IPS-18c (cell line): Measurements from ENCODE around the gene CCIN.

Source experiments
- H3K4me3 ChIP-seq: 2 replicates; pipeline ENCODE4 v1.7.0; 2013; ENCODE audit warnings: low read depth, mild to moderate bottlenecking, low read length, moderate library complexity; ENCODE audit not compliant: insufficient read depth
- H3K9me3 ChIP-seq: one replicate; pipeline ENCODE4 v1.6.1; 2013; ENCODE audit warnings: mild to moderate bottlenecking, low read length, moderate library complexity; ENCODE audit not compliant: control insufficient read depth, insufficient read depth

CCIN gene

DNA sequence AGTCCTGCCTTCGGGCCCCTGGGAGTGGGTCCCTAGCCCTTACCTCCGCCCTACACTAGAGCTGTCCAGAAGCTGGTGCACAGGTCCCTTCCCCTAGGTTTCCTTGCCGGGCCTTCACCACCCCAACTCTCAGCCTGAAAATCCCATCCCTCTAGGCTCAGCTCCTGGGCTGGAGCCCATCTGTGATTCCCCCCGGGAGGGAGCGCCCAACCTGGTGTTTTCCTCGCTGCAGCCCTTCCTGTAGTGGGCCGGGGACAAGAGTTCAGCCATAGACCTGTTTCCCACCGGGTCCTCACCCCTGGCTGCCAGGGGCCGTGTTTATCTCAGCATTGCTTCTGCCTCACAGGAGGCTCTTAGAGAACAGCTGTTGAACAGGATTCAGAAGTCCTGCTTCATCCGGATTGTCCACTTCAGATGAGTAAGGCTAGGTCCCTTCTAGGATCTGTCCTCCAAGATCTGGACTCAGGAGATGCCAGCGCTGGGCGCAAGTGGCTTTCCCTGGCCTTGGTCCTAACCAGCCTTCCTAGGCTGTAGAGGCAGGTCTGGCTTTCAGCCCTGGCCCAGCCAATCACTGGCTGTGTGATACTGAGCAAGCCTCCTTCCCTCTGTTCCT lies 31.7 kb upstream of the CCIN start:
- Histone ChIP-seq H3K9me3 (no peaks in the 10 kb centered on the region), H3K4me3 (peak overlapping the region; percentile 76)

DNA sequence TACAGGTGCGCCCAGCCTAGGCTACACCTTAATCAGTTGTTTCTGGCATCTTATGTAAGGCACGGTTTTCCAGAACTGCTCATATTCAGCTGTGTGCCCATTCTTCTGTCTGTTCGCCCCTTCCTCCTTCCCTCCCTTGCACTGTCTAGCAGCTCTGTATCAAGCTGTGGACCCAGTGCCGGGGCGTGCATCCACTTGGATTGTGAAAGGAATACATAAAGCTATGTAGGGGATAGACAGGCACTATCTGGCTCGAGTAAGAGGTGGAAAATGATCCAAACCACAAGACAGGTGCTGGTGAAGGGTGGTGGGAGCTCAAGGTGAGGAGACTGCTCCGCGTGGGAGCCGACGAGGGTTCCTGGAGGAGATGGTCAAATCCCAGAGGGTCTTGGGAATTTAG lies 30.7 kb upstream of the CCIN start:
- H3K4me3 ChIP-seq = no peak overlapping the region
- H3K9me3 ChIP-seq = no peaks in the 10 kb centered on the region

DNA sequence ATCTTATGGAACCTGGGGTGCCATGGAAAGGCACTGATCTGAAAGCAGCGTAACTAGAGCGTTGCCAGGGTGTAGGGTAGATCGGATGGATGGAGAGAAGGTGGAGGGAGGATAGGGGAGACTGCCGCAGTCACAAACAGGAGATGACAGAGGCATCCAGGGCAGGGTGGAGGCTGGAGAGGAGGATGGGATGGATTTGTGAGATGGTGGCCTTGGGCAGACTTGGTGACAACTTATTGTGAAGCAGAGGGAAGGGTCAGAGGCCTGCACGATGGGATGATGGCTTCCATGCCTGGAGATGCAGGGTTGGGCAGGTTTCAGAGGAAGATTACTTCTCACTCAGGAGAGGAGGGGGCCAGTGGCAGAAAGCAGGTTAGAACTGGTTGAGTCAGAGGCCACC lies 30.3 kb upstream of the CCIN start:
- Histone ChIP-seq H3K4me3 (no peak overlapping the region), H3K9me3 (no peaks in the 10 kb centered on the region)

DNA sequence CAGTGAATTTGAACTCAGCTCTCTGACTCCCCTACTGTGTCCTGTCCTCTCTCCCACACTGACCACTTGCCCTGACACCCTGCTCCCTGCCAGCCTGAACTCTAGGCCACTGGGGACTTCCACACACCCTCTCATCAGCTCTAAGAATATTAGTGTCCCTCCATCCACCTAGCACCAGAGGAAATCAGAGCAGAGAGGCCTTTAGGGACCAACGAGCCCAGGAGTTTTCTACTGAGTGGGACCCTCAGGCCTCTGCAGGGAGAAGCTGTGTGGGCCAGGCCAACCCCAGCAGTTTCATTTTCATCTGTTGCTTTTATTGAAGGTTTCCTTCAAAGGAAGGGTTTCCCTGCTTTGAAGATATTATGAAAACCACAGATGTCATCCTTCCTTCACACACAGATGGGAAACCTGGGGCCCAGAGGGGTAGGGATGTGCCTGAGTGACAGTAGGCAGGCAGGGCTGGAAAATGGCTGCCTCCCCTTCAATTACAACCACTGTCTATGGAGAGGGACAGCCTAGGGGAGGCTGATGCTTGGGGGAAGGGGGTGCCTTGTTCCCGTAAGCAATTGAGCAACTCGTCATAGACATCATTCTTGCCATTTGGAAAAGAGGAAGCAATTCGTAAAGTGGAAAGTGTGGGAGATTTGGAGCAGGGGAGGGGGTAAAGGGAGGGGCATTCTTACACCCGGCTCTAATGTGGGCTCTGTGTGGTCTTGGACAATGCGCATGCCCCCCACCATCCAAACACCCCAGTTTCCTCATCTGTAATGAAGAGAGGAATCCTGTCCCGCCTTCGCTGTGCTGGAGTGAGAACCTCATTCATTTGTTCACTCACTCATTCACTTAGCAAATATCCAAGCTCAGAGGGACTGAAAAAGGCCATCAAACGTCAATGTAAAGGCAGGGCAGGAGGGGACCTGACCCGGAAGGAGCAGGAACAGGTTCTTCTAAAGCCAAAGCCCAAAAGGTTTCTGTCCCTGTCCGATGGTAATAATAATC lies 28.8 kb upstream of the CCIN start:
- H3K4me3 ChIP-seq = no peak overlapping the region
- H3K9me3 ChIP-seq = peaks cover 3% of the 10 kb centered on the region

DNA sequence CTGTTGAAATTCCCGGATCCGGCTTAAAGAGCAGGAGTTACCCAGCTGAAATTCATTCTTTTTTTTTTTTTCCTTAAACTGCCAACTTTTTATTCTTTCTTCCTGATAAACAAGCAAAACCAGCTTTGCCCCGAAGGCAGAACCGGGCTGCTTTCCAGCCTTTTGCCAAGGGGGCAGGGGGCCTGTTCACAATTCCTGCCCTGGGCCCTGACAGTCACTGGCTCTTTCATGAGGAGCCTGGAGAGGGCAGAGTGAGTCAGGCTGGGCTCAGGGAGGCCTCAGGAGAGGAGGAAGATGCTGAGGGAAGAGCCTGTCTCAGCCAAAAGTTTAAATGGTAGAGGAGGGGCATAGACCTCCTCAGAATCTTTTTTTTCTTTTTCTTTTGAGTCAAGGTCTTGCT lies 27.9 kb upstream of the CCIN start:
- H3K4me3 ChIP-seq = no peak overlapping the region
- H3K9me3 ChIP-seq = peaks cover 3% of the 10 kb centered on the region

DNA sequence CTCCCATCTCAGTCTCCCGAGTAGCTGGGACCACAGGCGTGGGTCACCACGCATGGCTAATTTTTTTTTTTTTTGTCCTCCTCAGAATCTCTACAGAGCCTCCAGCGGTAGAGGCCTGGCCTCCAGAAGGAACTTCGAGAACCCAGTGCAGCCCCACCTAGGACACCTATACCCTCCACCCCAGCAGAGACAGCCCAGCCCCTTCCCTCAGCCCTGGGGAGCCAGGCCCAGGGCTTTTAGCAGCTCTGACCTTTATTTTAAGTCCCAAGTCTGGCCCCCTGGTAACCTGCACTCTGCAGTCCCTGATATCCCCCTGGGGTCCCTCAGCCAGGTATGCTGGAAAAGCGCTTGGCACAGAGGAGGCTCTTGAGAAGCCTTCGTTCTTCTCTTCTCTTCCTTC lies 27.4 kb upstream of the CCIN start:
- peaks cover 3% of the 10 kb centered on the region for H3K9me3 ChIP-seq
- H3K4me3 ChIP-seq = no peak overlapping the region

DNA sequence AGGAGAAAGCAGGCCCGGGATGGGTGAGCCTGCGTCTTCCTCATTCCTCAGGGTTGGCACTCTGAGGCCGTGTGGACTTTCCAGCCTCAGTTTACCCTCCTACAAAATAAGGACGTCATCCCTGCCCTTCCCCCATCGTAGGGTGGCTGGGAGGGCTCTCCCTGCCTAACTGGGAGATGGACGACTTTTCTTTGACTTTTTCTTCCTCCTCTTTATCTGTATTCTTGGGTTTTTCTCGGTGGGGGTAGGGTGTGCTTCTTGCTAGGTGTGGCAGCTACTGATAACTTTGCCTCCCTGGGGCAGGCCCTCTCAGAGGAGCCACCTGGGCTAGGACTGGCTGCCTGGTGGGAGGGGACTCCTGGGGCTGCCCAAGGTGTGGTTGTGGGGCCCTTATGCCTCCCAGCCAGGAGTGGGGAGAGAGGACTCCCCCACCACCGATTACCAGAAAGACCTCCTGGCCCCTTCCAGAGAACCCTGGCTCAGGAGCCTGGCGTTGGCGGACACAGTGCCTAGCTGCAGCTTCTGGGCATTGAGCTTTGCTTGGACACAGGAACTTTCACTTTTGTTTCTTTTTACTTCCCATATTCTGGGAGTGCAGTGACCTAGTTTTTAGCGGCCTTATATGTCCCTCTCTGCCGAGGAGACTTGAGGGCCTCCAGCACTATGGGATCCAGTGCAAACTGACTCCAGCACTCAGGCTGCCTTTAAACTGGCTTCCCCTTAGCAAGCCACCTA lies 26.5 kb upstream of the CCIN start:
- no peak overlapping the region for H3K4me3 ChIP-seq
- peaks cover 3% of the 10 kb centered on the region for H3K9me3 ChIP-seq

DNA sequence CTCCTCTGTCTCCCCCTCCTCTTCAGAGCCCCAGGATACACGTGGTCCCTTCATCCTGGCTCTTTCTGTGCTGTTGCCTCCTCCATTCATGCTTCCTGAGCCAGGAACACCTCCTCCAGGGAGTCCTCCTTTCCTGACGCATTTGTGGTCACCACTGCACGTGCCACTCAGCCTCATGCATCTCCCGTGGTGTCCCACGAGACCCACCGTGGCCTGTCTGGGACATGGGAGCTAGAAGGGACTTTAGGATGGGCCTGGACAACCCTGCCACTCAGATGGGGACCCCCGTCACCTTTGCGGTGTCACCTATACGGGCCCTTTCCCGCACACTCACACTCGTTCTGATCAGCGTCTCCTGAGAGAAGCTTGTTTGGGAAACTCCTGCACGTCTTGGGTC lies 25.9 kb upstream of the CCIN start:
- H3K4me3 ChIP-seq = no peak overlapping the region

DNA sequence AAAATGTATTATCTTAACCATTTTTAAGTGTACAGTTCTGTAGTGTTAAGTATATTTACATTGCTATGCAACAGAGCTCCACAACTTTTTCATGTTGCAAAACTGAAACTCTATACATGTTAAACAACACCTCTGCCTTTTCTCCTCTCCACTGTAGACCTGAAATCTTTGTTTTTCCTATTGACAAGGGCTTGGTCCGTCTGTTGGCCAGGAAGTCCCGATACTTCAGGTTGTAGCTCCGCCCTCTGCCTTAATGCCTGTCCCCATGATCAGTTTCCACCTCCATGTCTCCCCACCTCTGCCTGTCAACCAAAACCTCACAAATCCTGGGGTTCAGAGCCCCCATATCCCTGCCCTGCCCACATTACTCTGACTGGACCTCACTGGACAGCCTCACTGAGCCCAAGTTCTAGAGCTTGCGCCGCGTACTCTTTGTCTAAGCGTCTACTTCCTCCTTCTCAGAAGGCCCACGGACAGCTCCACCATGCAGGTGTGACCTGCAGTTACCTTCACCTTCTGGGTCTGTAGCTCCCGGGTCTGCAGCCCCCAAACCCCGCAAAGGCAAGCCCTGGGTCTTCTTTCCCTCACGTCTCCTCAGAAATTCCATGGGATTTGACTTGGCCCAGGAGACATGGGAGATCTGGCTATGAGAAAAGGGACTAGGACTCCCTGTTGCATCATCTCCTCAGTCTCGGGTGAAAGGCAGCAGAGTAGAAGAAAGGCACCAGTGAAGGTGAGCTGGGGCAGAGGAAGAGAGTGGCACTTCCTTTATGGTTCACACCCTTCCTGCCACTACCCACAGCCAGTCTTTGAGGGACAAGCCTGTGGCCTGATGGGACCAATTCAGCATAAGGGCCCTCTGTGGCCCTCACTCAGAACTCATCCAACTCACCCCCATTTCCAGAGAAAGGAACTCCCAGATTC lies 24.6 kb upstream of the CCIN start:
- no peak overlapping the region for H3K4me3 ChIP-seq
- peaks cover 3% of the 10 kb centered on the region for H3K9me3 ChIP-seq

More for the DNA sequence above, 25.9 kb upstream of the CCIN start:
- H3K9me3 ChIP-seq = peaks cover 3% of the 10 kb centered on the region

DNA sequence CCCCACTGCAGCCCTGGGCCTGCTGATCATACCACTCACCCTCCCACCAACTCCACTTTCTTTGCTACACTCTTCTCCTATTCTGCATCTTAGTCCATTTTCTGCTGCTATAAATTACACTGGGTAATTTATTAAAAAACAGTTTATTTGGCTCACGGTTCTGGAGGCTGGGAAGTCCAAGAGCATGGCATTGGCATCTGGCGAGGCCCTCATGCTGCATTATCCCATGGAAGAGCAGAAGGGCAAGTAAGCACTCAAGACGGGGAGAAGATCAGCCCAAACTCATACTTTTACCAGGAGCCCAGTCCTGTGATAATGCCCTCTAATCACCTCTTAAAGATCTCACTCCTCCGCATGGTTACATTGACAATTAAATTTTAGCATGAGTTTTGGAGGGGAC lies 23.2 kb upstream of the CCIN start:
- Histone ChIP-seq H3K4me3 (no peak overlapping the region), H3K9me3 (peaks cover 3% of the 10 kb centered on the region)

DNA sequence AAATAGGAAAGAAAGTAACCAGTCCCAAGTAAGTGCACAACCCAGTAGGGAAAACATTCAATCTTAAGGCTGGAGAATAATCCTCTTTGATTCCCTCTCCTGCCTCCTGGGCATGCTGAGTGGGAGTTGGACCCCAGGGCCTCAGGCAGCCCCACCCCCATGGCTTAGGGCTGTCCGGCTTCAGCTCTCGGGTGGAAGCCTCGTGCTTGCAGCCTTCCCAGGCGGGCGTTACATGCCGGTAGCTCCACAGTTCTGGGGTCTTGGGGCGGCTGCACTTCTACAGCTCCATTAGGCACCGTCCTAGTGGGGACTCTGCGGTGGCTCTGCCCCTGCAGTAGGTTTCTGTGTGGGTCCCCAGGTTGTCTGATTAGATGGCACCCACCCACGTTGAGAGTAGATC lies 22.5 kb upstream of the CCIN start:
- Histone ChIP-seq H3K9me3 (peaks cover 3% of the 10 kb centered on the region), H3K4me3 (no peak overlapping the region)

DNA sequence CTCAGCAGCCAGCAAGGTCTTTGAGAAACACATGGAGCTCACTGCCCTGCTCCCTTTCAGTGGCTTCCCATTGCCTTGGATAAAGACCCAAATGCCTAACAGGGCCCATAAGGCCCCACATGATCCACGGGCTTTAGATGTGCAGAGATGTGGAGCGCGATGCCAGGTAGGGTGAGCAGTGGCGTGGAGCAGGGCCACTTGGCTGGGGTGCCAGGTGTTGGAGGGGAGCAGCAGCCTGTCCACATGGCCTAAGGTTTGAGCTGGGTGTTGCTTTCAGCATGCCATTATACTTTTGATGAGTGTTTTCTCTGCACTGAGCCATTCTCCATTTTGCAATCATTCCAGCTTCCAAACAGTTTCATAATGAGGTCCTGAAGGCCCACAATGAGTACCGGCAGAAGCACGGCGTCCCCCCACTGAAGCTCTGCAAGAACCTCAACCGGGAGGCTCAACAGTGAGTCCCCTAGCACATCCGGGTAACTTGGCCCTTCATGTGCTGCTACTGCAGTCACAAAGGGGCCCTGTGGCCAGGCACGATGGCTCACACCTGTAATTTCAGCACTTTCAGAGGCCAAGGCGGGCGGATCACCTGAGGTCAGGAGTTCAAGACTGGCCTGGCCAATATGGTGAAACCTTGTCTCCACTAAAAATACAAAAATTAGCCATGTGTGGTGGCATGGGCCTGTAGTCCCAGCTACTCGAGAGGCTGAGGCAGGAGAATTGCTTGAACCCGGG lies 21.6 kb upstream of the CCIN start:
- Histone ChIP-seq H3K9me3 (peaks cover 3% of the 10 kb centered on the region), H3K4me3 (no peak overlapping the region)

DNA sequence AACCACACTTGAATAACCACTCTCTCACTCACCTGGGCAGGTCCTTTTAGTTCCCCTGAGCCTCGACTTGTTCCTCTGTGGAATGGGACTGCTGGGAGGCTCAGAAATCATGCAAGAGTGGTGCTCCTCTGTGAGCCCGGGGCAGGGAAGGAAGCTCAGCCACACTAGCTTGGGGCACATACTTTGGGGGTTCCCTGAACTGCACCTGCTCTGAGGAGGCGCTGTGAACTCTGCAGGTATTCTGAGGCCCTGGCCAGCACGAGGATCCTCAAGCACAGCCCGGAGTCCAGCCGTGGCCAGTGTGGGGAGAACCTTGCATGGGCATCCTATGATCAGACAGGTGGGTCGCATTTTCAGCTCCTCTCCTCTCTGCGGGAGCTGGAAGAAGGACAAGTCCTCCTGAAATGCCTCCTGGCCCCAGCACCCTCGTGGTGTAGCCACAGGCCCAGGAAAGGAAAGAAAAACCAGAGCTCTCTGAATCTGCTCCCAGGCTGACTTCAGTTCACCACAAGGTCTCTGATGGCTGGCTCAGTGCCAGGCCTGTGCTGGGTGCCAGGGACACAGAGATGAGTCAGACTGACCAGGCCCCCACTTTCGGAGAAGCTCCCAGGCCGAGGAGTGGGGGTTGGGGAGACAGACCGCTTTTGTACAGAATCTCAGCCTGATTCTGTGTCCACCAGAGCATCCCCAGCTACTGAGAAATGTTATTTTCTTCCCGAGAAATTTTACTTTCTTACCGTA lies 20.7 kb upstream of the CCIN start:
- Histone ChIP-seq H3K4me3 (no peak overlapping the region), H3K9me3 (peaks cover 3% of the 10 kb centered on the region)

DNA sequence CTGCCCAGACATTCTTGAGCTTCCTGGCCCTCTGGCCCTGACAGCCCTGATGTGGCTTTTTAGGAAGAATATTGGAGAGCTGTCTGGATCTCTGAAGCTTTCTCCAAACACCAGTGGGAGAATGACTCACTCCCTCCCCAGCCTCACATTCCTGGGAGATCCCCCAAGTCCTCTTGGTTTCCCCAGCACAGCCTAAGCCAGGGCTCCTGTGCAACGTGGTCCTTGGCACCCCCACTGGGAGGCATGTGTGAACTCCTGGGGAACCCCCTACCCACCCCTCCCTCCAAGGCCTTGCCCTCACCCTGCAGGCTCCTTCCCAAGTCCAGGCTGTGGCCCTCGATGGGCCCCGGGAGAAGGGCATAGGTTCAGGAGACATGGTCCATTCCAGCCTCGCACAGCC lies 20.0 kb upstream of the CCIN start:
- Histone ChIP-seq H3K4me3 (no peak overlapping the region), H3K9me3 (peaks cover 3% of the 10 kb centered on the region)

DNA sequence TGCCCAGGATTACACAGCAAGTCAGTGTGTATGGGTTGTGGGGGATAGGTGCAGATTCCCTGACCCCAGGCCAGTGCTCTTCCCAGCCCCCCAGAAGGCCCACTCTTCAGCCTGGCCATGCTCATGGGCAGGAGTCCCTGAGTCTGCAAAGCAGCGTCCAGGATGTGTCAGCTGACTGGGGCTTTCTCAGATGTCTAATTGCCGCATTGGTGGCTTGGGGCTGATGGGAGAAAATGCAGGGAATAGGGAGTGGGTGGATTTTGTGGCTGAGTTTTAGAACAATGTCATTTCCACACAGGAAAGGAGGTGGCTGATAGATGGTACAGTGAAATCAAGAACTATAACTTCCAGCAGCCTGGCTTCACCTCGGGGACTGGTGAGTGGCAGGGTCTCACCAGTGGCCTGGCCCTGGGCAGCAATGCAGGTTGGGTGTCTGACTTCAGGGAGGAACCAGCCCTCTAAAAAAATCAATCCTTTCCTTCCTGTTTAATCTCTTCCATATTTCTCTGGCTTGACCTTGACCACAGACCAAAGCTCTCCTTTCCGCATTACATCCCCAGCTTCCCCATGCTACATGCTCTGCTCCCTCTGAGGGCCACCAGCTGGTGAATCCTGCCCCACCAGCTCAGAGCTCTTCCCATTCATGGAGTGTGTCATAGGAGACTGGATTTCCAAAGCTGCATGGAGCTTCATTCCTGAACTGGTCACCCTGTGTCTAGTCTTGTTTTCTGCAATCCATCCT lies 18.4 kb upstream of the CCIN start:
- Histone ChIP-seq H3K4me3 (no peak overlapping the region), H3K9me3 (no peaks in the 10 kb centered on the region)
